MM.1S (cell line): Measurements from ENCODE around the gene CORO7.
"Not testable (repeated sequence)": the region's sequence is repeated elsewhere in the genome, so short reads cannot be mapped to it uniquely, and the experiment has no call there.

Source experiments
- EZH2 ChIP-seq: fragments of 300-600 bp; sonication (generic); optimal IDR thresholded peaks from 2 replicates; pipeline ENCODE3; 2017; ENCODE audit warnings: low read depth, mild to moderate bottlenecking, antibody characterized with exemption, low read length, mixed read lengths
- TF ChIP-seq, protein P1 (sequence below): fragments of 300-600 bp; sonication (generic); IDR thresholded peaks from 2 replicates; pipeline ENCODE4 v1.5.1; 2016; ENCODE audit warnings: antibody characterized with exemption, low read length, mixed read lengths

- TF ChIP-seq, protein P1, sequence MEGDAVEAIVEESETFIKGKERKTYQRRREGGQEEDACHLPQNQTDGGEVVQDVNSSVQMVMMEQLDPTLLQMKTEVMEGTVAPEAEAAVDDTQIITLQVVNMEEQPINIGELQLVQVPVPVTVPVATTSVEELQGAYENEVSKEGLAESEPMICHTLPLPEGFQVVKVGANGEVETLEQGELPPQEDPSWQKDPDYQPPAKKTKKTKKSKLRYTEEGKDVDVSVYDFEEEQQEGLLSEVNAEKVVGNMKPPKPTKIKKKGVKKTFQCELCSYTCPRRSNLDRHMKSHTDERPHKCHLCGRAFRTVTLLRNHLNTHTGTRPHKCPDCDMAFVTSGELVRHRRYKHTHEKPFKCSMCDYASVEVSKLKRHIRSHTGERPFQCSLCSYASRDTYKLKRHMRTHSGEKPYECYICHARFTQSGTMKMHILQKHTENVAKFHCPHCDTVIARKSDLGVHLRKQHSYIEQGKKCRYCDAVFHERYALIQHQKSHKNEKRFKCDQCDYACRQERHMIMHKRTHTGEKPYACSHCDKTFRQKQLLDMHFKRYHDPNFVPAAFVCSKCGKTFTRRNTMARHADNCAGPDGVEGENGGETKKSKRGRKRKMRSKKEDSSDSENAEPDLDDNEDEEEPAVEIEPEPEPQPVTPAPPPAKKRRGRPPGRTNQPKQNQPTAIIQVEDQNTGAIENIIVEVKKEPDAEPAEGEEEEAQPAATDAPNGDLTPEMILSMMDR, result not testable (repeated sequence)
- not testable (repeated sequence) for TF ChIP-seq EZH2
These were observed 22.5 kb downstream of the CORO7 start for GRCh38 chr16:4393850-4394249.
